Fibroblast of the conjunctiva (primary cell): ENCODE results near the gene PARS2.
A peak's percentile ranks its signal among the peaks of the same experiment; 100 is the strongest.

ENCODE experiments used
- DNase-seq: peaks from one replicate; pipeline ENCODE4 v3.0.0-alpha.2; 2010; ENCODE audit warnings: low read depth

Gene PARS2

DNA sequence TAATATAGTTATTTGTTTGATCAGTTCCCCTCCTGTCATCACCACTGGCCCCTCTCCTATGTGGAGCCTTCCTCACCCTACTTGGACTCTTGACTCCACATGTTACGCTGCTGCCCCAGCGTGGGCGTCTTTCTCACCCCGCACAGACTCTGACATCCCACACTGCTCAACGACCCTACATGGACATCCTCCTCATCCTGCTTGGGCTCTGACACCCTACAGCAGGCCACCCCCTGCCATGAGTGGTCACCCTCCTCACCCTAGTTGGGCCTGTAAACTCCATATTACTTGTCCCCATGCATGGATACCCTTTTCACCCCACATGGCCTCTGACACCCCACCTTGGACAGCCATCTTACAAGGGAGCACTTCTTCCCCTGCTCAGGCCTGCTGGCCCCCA lies 27.6 kb downstream of the PARS2 start:
- no peak for DNase-seq

DNA sequence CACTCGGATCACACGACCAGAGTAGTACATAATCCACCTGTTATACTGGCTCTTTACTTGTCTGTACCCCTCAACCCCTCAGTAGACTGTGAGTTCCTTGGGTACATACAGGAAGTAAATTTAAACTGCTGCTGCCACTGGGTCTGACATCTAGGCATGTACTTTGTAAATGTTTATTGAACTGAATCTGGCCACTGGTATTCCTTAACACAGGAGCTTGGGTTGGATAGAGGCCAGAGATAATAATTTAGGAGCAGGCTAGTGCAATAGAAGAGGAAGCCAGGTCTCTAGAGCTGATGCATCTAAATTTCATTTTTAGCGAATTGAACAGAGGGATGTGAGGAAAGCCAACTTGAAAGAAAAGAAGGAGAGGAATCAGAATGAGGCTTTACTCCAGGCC lies 36.3 kb downstream of the PARS2 start:
- DNase-seq = no peak

DNA sequence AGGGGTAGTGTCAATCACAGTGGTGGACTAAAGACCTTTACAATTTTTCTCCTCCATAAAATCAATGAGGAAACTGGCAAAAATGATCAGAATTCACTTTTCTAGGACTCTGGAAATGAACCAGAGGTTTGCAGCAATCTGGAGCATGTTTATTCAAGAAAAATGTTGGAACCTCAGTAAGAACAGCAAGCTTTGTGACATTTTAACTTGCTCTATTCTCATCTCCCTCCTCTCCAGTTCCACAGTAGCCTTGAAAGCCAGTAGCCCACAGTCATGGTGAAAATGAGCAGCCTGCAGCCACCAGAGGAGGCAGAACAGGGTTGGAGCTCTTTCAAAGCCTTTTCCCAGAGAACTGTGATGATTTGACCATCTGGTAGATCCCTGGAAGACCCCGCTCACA lies 39.6 kb downstream of the PARS2 start:
- DNase-seq = no peak

DNA sequence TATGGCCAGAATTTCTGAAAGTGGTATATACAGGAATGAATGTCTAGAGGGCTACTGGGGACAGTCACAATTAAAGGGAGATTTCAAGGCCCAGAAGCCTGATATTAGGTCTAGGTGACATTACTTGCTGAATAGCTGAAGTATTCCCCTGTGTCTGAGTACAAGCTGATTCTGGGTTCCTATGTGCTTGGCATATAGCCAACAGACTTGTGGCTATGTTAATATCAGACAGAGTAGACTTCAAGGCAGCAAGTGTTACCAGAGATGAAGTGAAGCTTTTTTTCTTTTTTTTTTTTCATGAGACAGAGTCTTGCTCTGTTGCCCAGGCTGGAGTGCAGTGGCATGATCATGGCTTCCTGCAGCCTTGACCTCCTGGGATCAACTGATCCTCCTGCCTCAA lies 40.3 kb downstream of the PARS2 start:
- DNase-seq = no peak

DNA sequence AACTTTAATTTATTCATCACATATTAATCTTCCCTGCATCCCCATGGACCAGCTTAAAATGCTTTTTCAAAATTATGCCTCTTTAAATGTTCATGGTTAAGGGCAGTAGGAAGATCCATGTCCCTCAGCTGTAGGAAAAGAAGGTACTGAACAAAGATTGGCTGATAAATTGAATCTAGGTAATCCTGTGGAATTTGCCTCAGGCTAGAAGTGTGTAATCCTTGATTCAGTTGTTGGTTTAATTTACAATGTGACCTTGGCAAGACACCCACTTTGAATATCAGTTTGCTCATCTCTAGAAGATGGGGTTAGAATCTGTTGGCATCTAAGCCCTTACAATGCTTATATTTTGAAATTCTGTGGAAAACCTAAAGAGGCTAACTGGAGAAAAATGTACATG lies 42.6 kb downstream of the PARS2 start:
- no peak for DNase-seq

DNA sequence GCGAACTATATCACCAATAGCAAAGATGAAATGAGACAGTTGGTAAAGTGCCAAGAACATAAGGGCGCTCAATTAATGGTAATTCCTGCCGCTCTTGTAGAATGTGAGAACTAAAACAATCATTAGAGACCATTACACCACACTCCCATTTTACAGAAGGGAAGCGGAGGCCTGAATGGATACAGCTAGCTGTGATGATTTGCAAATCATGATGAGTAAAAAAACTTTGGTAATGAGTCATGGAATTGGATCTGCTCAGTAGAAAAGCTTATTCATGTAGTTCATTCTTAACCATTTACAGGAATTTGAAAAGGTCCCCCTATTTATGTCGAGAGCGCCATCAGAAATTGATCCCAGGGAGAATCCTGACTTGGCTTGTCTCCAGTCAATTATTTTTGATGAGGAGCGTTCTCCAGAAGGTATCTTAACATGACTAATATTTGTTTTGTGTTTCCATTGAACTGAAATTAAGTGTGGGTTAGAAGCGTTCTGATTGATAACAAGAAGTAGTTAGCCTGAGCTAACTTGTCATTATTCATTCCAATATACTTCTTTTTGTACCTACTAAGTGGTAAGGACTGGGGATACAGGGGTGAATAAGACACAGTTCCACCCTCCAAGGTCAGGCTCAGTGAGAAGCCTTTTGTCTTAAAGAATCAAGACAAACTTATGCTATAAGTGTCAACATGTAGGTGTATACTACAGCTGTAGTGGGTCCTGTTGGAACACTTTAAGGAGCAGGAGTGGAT lies 47.9 kb downstream of the PARS2 start:
- peak; percentile 18 for DNase-seq

DNA sequence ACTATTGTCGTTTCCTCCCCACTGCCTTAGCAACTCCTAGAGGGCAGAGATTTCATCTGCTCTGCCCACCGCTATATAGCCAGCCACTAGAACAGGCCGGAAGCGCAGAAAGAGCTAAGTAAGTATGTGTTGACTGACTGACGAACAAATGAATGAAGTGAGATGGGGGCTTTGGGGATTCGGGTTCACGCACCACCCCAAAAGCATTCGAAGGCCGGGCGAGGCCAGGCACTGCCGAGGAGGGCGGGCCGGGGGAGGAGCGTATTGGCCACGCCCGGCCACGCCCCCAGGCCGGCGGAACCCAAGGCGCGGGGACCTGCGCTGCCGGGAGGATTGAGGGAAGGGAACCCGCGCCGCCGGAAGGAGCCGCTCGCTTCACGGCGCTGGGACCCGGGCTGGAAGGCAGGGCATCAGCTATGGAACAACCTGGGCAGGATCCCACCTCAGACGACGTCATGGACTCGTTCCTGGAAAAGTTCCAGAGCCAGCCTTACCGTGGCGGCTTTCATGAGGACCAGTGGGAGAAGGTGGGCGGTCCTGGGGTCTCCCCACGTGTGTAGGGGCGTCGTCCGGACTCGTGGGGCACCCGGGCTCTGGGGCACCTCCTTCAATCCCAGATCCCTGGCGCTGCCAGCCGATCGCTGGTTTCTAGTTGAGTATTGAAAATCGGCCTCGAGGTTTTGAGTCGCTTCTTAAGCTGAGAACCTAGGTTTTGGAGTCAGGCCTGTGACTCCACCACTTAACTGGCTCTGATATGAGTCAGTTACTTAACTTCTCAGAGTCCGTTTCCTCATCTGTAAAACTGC lies 48.6 kb downstream of the PARS2 start, which contains the start of gene TTC4:
Gene TTC4 (plus strand): TSS at position 369 of the 806 bp plus-strand sequence. CDS start 48 bp downstream, at position 417.
- peak; percentile 46 for DNase-seq

DNA sequence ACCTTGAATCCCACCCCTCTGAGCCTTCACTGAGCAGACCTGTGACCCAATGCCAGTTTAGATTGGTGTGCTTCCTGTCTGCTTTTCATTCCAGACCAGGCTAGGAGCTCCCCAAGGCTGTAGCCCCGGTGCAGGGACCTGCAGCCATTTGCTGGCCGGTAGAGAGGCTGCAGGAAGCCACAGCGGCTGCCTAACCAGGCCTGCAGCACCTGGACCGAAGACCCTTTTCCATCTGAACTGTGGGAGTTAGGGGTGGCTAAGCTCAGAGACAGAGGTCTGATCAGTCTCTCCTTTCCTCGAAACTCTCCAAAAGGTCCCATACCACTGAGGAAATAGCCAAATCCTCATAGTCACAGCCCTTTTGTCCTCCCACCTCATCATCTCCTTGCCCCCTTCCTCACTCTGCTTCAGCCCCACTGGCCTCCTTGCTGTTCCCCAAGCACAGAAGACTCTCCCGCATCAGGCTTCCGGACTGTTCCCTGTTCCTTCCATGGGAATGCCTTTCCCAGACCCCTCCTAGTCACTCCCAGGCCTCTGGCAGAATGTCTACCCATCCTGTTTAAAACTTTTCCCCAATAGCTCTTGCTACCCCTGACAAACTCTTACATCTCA lies 49.3 kb downstream of the PARS2 start:
- DNase-seq = no peak

DNA sequence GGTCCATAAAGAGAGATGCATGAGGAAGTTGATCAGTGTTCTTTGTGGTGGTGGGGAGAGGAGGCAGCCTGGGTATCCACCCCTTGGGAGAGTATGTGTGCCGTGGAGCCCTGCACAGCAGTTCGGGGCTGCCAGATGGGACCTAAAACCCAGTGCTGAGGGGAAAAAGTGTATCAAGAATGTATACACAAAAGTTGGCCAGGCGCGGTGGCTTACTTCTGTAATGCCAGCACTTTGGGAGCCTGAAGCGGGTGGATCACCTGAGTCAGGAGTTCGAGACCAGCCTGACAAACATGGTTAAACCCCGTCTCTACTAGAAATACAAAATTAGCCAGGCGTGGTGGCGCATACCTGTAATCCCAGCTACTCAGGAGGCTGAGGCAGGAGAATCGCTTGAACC lies 52.8 kb downstream of the PARS2 start:
- DNase-seq = no peak

DNA sequence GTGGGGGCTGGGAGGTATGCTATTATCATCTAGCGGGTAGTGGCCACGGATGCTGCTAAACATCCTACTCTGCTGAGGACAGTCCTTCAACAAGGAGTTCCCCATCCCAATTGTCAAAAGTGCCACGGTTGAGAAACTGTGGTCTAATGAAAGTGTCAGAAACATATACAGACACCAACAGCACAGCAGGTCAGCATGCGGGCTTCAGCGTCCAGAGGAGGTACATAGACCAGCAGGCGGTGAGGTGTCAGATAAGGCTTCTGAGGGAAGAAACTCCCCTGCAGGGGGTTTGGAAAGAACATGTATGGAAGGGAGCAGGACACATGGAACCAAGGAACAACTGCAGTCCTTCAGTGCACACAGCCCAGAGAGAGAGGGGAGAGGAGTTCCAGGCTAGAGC lies 53.5 kb downstream of the PARS2 start:
- DNase-seq = no peak

DNA sequence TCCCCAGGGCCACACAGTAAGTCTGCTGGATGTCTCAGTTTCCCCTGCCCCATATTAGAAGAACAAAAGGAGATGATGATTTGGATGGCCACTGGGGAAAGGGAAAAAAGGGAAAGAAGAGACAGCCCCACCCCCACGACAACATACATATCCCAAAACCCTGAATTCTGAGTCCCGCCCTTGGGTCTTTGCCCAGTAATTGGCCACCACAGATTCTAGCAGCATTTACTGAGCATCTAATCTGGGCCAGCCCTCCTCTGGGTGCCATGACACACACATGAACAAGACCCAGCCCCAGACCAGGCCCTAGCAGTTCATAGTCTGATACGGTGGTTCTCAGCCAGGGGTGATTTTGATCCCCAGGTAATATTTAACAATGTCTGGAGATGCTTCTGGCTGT lies 53.9 kb downstream of the PARS2 start:
- no peak for DNase-seq

DNA sequence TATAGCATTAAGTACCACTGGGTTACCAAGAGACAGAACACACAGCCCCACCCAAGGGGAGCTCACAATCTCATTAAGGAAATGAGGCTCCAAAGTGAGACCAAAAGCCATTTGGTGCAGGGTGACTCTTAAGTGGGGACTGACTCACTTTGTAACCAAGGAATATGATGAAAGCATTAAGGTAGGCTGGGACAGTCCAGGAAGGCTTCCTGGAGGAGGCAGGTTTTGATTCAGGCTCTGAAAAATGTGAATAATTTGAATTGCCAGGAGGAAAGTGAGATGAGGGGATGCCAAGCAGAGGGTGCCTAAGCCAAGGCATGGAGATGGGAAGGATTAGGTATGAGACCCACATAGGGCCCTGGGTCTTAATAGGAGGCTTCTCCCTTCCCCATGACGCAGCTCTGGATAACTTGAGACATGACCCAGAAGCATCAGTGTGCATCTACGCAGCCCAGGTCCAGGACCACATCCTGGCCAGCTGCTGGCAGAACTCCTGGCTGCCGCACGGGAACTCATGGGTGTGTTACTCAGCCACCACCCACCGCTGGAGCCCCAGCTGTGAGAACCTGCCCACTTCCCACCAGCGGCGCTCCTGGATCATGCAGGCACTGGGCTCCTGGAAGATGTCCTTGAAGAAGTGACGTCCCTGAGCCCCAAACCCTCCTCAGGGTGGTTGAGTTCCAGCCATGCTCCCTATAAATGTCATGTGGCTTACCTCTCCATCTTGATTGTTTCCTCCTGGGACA lies 54.6 kb downstream of the PARS2 start:
- no peak for DNase-seq

DNA sequence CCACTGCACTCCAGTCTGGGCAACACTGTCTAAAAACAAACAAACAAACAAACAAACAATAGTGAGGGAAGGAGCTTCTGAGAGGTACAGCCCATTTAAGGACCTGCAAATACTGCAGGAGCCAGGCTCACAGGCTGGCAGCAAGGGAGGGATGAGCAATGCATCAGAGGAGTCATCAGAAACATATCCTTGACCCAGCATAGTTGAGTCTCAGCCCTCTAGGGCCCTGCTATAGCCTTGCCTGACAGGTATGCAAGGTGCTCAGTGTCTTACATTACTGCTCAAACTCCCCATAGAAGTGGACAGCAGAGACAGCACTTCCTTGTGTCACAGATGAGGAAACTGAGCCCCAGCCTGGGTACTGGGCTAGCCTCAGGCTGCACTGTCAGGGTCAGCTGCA lies 55.9 kb downstream of the PARS2 start:
- no peak for DNase-seq
